Measurements from ENCODE around the gene STUM.

Gene STUM

GRCh38 chr1:226565476-226565875 lies 16.9 kb downstream of the STUM start:
- no peak for DNase-seq

DNA sequence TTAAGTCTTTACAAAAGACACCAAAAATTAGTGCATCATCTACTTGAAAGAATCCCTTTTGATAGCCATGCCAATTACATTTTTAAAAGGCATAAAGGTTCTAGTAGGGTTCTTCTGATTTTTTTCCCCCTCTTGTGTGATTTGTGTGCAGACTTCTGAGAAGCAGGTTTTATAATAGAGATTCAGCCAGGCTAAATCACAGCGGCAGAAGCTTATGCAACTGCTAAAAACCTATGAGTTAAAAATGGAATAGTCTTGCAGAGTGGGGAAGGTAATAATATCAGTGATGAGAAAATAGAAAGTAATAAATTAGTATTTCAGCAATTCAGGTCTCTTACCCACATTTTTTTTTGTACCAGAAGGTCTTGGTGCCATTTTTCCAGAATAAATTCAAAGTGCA lies 17.7 kb downstream of the STUM start:
- DNase-seq, result no peak

- DNase-seq, result no peak
These were observed 18.2 kb downstream of the STUM start for GRCh38 chr1:226566760-226567159.

- DNase-seq, result no peak
These were observed 19.7 kb downstream of the STUM start for GRCh38 chr1:226568077-226568831.

GRCh38 chr1:226568975-226569741 lies 20.6 kb downstream of the STUM start:
- DNase-seq, result no peak

DNA sequence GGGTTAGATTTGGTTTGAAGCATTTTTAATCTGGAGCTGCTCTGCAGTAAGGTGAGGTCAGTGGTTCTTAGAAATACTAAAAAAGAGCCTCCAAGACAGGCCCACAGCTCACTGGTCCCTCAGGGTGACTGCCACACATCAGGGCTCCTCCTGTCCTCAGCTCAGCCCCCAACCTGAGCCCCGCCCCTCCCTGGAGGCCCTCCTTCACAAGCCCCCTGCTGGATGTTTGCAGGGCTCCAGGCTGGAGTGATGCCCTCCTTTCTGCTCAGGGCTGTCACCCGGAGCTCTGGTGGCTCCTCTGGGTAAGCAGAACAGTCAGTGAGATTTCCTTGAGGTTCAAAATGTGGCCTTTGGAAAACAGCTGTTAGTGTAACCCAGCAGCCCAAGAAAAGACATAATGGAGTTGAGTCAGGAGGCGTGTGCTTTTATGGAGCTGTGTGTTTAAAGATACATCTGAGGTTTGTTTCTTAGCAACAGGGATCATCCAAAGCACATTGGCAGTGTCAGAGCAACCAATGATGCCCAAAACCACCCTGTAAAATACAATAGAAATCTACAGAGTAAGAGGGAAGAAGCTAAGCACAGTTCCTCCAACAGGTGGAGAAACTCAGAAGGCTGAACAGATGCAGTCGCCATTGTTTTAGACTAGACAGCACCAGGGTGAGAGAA lies 21.4 kb downstream of the STUM start:
- no peak for DNase-seq

DNA sequence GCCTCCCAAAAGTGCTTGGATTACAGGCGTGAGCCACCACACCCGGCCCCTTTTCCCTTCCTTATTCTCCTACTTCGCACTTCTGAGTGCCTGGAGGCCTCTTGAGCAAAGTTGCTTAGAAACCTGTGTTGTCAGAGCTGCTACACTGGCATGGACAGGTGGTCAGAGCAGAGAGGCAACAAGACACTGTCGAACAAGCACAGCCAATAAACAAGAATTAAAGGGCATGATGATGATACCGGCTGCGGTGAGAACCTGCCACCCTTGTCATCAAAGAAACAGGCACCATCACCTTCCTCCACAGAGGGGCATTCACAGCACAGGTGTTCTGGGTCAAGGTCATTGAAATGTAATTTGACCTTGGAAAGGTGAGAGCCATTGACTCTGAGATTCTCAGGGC lies 23.3 kb downstream of the STUM start:
- DNase-seq, result no peak

GRCh38 chr1:226572325-226572726 lies 23.8 kb downstream of the STUM start:
- DNase-seq, result no peak

GRCh38 chr1:226574044-226574443 lies 25.5 kb downstream of the STUM start:
- DNase-seq, result no peak

DNA sequence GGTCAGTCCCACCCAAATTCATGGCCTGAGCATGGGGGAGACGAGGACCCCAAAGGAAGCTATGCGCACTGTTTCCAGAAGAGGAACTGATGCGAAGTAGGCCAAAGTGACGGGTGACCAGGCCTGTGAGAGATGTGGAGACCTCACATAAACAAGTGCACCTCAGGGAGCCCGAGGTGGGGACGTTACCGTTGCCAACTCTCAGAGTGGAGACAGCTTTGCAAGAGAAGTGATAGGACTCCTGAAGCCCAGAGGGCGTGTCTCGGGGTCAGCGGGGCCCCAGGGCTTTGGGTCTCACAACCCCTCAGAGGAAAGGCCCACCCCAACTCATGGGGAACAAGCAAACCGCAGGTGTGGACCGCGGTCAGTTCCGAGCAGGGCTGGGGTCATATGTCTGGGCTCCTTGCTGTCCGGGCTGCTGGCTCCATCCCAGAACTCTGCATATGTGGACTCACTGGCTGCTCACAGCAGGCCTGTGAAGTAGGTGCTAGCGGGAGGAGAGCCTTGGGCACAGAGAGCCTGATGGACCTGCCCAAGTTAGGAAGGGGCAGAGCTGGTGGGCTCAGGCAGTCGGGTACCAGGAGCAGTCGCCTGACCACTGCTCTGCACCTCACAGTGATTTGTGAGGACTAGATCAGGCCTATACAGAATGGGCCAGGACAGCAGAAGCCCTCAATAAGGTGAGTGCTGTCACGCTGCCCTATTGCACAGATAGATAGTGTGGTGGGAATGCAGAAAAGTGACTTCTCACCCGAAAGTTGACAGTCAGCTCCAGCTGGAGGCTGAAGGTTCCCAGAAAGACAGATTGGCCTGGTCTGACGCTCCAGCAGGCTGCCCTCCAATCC lies 26.2 kb downstream of the STUM start:
- DNase-seq, result no peak

GRCh38 chr1:226575436-226575720 lies 26.8 kb downstream of the STUM start:
- no peak for DNase-seq

- DNase-seq, result no peak
These were observed 27.3 kb downstream of the STUM start for GRCh38 chr1:226575739-226576378.

- DNase-seq, result no peak
These were observed 28.0 kb downstream of the STUM start for GRCh38 chr1:226576601-226577000.

DNA sequence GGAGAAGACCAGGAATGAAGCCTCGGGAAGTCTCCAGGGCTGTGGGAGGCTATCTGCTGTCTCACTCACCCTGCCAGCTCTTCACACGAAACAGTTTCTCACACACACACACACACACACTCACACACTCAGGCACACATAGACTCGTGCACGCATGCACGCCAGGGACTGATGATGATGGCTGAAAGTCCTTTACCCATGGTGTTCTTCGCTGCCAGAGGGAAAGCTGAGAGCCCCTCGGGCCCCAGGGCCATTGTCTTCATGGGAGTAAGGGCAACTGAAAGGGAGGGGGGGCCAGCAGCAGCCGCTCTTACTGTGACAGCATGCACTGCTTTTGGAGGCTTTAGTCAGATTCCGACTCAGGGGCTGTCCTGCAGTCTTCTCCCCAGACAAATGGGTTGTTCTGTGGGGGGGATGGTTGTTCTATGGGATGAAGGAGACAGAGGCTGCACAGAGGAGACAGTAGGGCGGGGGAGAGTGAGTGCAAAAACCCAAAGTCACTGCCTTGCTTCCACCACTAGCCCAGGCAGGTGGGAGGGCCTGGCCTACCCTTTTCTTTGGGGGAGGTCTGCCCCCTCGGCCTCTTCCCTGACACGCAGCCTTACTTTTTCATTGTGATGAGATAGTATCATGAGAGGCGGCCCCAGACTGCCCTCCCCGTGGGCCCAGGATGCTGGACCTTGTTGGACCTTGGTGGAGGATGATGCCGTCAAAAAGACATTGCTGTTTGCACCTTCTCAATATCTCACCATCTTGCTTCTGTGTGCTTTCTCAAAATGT lies 29.0 kb downstream of the STUM start:
- DNase-seq, result no peak

GRCh38 chr1:226578946-226579578 lies 30.5 kb downstream of the STUM start:
- DNase-seq, result no peak

- no peak for DNase-seq
These were observed 31.3 kb downstream of the STUM start for GRCh38 chr1:226579781-226580323.

GRCh38 chr1:226580625-226581270 lies 32.2 kb downstream of the STUM start:
- DNase-seq, result no peak

- no peak for DNase-seq
These were observed 33.2 kb downstream of the STUM start for GRCh38 chr1:226581650-226582330.

DNA sequence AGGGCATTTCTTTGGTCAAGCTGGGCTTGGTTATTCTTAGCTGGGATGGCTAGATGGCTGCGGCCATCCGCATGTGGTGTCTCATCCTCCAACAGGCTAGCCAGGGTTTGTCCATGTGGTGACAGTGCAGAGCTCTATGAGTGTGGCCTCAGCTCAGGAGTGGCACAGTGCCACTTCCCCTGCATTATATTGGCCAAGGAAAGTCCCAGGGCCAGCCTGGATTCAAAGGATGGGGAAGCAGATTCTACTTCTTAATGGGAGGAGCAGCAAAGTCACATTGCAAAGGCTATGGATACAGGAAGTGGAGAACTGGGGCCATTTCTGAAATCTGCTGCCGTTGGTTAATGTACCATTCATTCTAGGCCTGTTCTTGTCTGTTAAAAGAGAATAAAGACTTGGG lies 34.4 kb downstream of the STUM start:
- DNase-seq, result no peak

DNA sequence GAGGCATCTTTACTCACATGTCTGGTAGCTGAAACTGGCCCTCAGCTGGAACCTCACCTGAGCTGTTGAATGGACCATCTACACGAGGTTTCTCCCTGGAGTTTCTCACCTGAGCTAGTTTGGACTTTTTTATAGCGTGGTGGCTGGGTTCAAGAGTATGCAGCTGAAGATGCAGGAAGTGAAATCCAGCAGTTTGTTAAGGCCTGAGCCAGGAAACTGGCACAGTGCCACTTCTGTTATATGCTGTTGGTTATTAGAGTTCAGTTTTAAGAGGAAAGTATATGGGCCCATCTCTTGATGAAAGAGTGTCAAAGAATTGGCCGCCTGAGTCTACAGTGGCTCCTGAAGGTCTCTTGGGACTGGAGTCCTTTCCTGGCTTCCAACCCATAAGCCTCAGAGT lies 35.6 kb downstream of the STUM start:
- no peak for DNase-seq
